Dedifferentiated amniotic fluid mesenchymal stem cell (primary cell): ENCODE results near the gene DKC1.

Experiments used
- DNase-seq: peaks from one replicate; pipeline ENCODE4 v3.0.0-alpha.2; 2016; ENCODE audit errors: extremely low spot score

The DKC1 gene

GRCh38 chrX:154737136-154737535 lies 25.5 kb upstream of the DKC1 start:
- DNase-seq = no peak

DNA sequence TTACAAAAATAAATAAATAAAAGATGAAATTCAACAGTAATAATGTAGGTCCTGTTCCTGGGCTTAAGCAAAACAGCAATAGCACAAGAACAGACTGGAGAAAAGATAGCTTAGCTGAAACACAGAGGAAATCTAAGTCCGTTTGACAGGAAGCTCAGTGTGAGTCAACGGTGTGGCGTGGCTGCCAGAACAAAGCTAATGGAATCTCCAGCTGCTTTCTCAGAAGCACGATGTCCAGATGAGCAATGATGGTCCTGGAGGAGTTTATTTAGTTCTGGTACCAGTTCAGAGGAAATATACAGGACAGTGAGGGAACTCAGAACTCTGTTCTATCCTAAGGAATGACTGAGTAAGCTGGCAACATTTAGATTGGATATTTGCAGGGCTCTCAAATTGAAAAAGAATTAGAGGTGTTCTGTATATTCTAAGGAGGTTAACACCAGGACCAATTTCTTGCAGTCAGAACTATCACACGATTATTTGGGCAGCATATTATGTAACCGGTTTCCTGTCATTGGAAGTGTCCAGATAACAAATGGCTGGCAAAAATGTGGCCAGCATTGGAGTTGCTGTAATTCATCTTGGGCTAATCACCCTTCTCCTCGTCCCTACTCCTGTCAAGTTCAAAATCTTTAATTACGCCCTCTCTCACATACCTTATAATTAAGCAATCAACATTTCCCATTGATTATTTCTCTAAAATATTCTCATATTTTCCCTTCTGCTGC lies 24.5 kb upstream of the DKC1 start:
- DNase-seq = peak; percentile 57

GRCh38 chrX:154739952-154740465 lies 22.7 kb upstream of the DKC1 start:
- DNase-seq = no peak

GRCh38 chrX:154742613-154743012 lies 20.1 kb upstream of the DKC1 start:
- DNase-seq = no peak

- peak; percentile 72 for DNase-seq
These were observed 13.8 kb upstream of the DKC1 start for GRCh38 chrX:154748712-154749339.

DNA sequence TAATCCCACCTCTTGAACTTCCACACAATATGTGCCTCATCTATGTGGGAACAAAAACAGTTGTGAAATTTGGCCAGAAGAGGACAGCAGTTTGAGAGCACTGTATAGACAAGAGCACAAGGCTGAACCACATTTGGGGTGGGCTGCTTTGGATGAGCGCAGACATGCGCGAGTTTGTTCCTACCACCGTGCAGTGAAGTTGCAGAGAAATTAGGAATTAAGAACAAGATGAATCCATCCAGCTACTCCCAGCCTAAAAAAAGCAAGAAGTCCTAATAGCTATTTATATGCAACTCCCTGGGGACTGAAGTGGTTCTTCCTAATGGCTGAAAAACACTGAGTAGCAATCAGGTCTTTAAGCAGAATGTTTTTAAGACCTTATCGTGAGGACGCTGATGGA lies 12.8 kb upstream of the DKC1 start:
- DNase-seq = no peak

DNA sequence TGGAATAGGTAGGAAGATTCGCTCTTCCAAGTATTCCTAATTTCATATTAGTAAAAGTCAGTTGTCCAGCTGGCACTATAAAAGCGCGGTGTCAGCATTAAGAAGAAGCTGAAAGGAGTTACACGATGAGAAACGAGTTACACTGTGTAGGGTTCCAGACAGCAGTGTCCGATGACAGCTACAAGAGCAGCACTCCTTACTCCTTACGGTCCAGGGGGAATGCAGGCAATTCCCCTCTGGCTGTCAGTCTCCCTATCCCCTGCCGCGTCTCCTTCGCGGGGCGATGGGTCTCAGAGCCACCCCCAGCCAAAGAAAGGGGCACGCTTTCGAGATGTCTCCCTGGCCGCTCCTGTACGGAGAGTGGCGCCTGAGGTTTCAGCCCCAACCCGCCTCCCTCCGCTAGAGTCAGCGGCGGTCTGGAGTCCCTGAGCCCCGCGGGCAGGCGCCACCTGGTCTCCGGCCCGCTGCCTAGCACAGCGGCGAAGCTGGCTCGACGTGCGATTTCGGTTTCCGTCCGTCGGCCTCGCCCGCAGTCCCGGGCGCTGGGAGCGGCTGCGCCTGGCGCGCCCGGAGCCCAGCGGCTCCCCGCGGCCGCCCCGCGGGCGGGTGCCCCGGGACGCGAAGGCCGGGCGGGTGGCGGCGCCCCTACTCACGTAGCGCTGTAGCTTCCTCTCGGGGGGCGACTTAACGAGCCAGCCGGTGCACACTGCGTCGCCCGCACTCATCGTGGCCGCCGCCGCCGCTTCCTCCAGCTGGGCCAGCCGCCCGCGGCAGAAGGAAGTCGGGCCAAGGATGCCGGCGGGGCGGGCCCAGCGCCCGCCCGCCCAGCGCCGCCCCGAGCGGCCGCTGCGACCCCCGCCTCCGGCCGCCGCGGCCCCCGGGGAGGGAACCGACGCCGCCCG lies 12.1 kb upstream of the DKC1 start, which contains the start of gene GAB3:
TSS of gene GAB3 (minus strand) at position 777 of the 902 bp plus-strand sequence. CDS start at position 725, 52 bp downstream.
- no peak for DNase-seq

- DNase-seq = no peak
These were observed 11.4 kb upstream of the DKC1 start for GRCh38 chrX:154751203-154751668.

DNA sequence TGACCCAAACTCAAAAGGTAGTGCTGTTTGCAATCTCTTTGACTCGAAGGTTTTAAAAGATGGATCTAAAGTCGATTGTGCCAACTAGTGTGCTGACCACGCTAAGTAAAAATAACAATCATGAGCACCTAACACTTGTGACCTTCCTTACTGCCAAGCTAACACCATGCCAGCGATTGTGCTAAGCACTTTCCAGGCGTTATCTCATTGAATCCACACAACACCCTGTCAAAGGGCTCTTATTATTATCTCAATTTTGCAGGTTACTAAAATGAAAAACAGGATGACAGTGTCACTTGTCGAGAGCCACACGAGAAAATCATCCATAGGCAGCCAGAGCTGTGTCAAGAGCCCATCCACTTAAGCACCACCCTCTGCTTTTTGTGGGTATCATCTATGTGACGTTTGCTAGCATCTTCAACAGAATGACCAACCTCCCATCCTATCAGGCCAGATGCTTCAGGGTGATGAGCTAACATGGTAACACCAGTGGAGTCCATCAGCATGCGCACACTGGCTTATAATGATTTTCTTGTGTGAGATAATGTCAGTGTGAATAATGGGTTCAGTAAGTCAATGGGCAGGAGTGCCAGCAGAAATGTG lies 10.9 kb upstream of the DKC1 start:
- DNase-seq = no peak

DNA sequence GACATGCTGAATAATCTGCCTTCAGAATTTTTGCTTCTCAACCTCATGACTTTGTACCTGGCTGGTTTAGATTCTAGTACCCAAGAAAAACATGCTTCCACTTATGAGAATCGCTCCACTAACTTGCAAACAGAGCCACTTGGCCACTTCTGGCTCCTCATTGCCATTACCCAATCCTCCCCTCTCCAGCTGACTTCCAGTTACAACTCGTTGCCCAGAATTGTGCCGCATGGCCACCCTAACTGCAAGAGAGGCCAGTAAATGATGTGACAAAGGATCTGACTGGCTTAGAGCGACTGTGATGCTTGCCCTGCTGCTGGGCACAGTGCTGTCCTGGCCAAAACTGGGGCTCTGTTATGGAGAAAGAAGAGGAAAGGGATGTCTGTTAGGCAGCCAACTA lies 4.0 kb upstream of the DKC1 start:
- no peak for DNase-seq

GRCh38 chrX:154761977-154762536 lies 607 bp upstream of the DKC1 start:
- DNase-seq = no peak

DNA sequence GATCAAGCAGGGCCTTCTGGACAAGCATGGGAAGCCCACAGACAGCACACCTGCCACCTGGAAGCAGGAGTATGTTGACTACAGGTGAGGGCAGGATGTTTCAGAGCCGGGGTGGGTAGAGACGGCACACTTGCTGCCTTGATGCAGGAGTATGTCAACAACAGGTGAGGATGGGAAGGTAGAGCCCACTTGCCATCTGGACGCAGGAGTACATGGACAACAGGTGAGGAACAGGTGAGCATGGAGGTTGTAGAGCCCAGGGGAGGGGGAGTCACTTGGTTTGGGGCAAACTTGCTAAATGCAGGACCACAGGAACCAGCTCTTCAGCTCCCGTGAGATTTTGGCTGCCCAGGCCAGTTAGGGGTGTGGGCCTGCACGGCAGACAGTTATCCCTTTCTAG lies 12.0 kb downstream of the DKC1 start:
- DNase-seq = no peak

DNA sequence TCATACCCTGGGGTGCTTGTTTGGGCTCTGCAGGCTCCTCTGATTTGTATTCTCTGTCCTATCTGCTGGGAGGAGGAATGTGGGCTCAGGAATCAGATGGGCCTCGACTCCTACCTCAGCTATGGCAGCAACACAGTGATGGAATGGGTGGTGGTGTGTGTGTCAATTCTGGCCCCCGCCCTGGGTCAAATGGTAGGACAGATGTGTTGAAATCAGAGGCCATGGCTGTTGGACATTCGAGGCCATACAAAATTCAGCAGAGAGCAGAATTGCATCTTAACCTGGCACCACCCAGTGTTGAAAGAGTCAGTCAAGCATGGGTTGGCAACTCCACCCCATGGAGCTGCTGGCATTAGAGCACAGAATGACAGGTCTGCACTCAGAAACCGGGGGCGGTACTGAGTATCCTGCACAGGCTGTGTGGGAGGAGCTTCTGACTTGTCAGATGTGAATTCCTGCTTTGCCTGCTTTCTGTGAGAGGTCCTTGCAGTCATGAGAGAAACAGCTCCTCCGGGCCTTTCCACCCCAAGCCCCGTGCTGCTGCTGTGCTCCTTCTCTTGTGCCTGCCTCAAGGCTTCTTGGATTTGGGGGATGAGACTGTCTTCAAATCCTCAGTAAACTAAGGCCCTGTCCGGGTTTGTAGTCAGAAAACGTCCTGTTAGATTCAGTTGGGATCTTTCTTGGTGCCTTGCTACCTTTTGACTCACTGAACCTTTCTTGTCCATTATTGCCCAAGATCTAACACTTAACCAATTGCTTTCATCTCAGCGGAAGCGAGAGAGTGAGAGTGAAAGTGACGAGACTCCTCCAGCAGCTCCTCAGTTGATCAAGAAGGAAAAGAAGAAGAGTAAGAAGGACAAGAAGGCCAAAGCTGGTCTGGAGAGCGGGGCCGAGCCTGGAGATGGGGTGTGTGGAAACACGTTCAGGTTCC lies 13.0 kb downstream of the DKC1 start:
- DNase-seq = no peak

GRCh38 chrX:154776753-154777152 lies 14.1 kb downstream of the DKC1 start:
- DNase-seq = no peak

DNA sequence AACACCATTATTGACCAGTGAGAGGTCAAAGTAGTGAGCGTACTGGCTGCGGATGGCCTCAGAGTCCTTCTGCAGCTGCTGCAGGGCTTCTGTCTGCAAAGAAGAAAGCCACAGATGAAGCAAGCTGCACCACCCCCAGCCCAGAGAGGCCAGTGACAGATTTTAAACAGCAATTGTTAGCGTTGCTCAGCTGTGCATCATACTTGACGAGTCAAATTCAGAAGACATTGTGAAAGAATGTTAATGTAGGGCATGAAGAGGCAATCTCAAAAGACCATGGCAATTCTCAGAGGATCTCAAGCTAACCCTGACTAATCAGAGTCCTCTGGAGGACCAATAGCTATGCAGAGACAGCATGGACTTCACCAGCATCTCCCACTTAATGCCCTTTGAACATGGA lies 16.6 kb downstream of the DKC1 start:
- no peak for DNase-seq

- DNase-seq = no peak
These were observed 18.3 kb downstream of the DKC1 start for GRCh38 chrX:154780968-154781367.

GRCh38 chrX:154784149-154784995 lies 21.7 kb downstream of the DKC1 start:
- DNase-seq = no peak

GRCh38 chrX:154785716-154786115 lies 23.1 kb downstream of the DKC1 start:
- DNase-seq = no peak

- no peak for DNase-seq
These were observed 28.8 kb downstream of the DKC1 start for GRCh38 chrX:154791467-154791866.
